HL-60 (cell line): ENCODE data around the gene WDR7.

ENCODE experiments used
- DNase-seq, 2 experiments: peaks; one replicate each; pipeline ENCODE4 v3.0.0-alpha.2; 2010 to 2020; ENCODE audit warnings: low read depth in 1 of 2, low spot score in 1 of 2
- H3K27ac ChIP-seq: fragments of 250-450 bp; sonication (Bioruptor Pico); replicated peaks from 2 replicates; pipeline ENCODE4 v1.5.1; 2020; ENCODE audit warnings: mild to moderate bottlenecking, moderate library complexity
- H3K27me3 ChIP-seq: fragments of 250-450 bp; sonication (Bioruptor Pico); 2 replicates; pipeline ENCODE4 v1.5.1; 2021; ENCODE audit warnings: mild to moderate bottlenecking, moderate library complexity; ENCODE audit not compliant: insufficient read depth, poor library complexity, severe bottlenecking
- H3K4me3 ChIP-seq: replicated peaks from 2 replicates; pipeline ENCODE4 v1.5.1; 2011; ENCODE audit warnings: mild to moderate bottlenecking, control low read depth, low read length; ENCODE audit not compliant: insufficient read depth
- GABPA ChIP-seq: IDR thresholded peaks from 2 replicates; pipeline ENCODE4 v1.6.1; 2012; ENCODE audit warnings: low read depth
- POLR2AphosphoS5 ChIP-seq: IDR thresholded peaks from 2 replicates; pipeline ENCODE4 v1.6.1; 2012; ENCODE audit warnings: low read depth
- SPI1 ChIP-seq: IDR thresholded peaks from 2 replicates; pipeline ENCODE4 v1.6.1; 2012; ENCODE audit warnings: low read depth, mild to moderate bottlenecking, borderline replicate concordance
- TF ChIP-seq, protein P1 (sequence below): IDR thresholded peaks from 2 replicates; pipeline ENCODE4 v1.6.1; 2012; ENCODE audit warnings: low read depth; ENCODE audit not compliant: insufficient replicate concordance
- TF ChIP-seq, protein P2 (sequence below): IDR thresholded peaks from one replicate; pipeline ENCODE4 v1.5.1; 2011; ENCODE audit warnings: low read length, control low read depth, inconsistent platforms; ENCODE audit not compliant: insufficient read depth

WDR7 gene

DNA sequence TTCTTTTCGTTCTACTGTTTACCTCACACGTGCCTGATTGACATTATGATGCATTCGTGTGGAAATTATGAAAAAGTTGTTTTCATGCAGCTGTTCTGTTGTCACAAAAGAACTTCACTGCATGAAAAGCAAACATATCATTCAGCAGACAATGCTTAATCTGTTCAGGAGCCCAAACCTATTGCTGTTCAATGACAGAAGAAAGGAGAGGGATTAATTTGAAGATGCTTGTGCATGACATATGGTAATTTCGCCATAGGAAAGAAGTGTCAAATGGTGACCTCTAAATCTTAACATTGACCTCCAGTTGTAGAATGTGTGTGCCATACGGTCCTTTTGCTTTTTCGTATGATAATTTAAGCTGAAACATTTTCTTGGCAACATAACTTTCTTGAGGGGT, 124.5 kb downstream of the WDR7 start:
- TF ChIP-seq, protein P1, sequence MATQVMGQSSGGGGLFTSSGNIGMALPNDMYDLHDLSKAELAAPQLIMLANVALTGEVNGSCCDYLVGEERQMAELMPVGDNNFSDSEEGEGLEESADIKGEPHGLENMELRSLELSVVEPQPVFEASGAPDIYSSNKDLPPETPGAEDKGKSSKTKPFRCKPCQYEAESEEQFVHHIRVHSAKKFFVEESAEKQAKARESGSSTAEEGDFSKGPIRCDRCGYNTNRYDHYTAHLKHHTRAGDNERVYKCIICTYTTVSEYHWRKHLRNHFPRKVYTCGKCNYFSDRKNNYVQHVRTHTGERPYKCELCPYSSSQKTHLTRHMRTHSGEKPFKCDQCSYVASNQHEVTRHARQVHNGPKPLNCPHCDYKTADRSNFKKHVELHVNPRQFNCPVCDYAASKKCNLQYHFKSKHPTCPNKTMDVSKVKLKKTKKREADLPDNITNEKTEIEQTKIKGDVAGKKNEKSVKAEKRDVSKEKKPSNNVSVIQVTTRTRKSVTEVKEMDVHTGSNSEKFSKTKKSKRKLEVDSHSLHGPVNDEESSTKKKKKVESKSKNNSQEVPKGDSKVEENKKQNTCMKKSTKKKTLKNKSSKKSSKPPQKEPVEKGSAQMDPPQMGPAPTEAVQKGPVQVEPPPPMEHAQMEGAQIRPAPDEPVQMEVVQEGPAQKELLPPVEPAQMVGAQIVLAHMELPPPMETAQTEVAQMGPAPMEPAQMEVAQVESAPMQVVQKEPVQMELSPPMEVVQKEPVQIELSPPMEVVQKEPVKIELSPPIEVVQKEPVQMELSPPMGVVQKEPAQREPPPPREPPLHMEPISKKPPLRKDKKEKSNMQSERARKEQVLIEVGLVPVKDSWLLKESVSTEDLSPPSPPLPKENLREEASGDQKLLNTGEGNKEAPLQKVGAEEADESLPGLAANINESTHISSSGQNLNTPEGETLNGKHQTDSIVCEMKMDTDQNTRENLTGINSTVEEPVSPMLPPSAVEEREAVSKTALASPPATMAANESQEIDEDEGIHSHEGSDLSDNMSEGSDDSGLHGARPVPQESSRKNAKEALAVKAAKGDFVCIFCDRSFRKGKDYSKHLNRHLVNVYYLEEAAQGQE, result no peak
- TF ChIP-seq GABPA (no peak), SPI1 (no peak), POLR2AphosphoS5 (no peak)
- TF ChIP-seq, protein P2, sequence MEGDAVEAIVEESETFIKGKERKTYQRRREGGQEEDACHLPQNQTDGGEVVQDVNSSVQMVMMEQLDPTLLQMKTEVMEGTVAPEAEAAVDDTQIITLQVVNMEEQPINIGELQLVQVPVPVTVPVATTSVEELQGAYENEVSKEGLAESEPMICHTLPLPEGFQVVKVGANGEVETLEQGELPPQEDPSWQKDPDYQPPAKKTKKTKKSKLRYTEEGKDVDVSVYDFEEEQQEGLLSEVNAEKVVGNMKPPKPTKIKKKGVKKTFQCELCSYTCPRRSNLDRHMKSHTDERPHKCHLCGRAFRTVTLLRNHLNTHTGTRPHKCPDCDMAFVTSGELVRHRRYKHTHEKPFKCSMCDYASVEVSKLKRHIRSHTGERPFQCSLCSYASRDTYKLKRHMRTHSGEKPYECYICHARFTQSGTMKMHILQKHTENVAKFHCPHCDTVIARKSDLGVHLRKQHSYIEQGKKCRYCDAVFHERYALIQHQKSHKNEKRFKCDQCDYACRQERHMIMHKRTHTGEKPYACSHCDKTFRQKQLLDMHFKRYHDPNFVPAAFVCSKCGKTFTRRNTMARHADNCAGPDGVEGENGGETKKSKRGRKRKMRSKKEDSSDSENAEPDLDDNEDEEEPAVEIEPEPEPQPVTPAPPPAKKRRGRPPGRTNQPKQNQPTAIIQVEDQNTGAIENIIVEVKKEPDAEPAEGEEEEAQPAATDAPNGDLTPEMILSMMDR, result no peak
- no peak overlapping the region for H3K27ac ChIP-seq
- H3K4me3 ChIP-seq, result no peak overlapping the region
- H3K27me3 ChIP-seq, result no peaks in the 10 kb centered on the region
- no peak for DNase-seq

DNA sequence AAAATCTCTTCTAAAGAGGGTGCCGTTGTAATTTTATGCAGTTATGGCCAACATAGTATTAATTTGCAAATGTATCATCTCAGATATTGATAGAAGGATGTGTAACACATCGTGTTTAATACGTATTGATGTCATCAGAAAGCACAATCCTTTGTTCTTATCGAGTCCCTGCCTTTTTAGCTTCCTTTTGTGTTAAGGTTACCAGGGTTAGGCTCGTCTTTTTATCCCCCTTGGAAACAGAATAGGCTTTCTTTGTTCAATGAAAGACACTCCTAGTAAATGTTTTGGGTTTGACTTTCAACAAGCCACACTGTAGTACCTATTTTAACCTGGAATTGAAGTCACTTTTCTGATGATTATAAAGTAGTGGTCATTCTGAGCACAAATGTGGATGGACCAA, 136.2 kb downstream of the WDR7 start:
- Histone ChIP-seq H3K27me3 (no peaks in the 10 kb centered on the region), H3K27ac (no peak overlapping the region), H3K4me3 (no peak overlapping the region)
- DNase-seq, result no peak
- TF ChIP-seq, protein P2, result no peak
- no peak for TF ChIP-seq GABPA
- no peak for TF ChIP-seq SPI1
- TF ChIP-seq, protein P1, result no peak
- no peak for TF ChIP-seq POLR2AphosphoS5

DNA sequence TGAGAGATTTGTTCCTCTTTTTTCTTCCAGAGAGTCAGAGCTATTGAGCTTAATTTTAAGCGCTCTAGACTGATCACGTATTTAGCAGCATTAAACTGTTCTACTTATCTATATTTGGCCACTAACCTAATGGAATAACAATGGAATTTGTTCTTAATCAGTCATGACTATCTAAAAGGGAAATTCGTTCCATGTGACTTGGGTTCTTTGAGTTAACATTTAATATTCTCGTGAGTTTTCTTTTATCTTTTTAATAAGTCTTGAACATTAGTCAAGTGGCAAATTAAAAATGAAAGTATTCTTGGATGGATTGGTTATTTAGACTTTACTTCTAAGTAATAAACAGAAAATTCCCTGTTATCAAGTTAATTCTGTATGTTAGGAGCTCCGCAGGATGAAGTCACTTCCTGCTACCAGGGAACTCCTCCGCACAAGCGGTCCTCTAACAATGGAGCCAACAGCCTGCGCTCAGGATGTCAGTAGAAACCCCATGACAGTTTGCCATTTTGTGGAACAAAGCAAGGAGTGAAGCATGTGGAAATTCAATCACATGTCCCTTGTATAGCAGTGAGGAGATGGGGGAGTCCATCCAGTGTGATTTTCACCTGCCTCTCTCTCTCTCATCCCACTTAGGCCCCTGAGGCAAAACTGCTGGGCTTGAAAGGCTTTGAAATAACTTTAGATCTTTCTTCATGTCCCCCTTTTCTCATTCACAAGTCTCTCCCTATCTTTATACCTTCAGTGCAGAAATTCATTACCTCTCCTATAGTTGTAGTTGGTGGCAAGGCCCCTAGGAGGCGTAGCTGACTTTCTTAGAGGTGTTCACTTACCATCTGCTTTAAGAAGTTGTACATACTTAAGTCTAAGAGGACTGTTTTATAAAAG, 138.1 kb downstream of the WDR7 start:
- H3K27ac ChIP-seq, result no peak overlapping the region
- TF ChIP-seq, protein P2, result peak; percentile 33
- TF ChIP-seq GABPA, result no peak
- peak in 1 of 2 experiments; percentile 39 for DNase-seq
- H3K27me3 ChIP-seq, result no peaks in the 10 kb centered on the region
- no peak overlapping the region for H3K4me3 ChIP-seq

DNA sequence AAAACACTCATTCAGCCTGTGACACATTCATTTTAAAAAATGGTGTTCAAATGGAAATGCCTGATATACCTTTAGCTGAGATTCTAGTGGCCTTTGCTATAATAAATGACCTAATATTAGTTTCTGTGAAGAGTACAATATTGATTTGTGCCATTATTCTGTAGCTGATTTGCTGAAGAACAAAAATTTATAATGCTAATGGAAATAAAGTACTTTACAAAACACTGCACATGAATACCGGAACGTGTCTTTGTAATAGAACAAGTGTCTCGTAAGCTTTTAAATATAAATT, 138.7 kb downstream of the WDR7 start:
- Histone ChIP-seq H3K27ac (no peak overlapping the region), H3K4me3 (no peak overlapping the region), H3K27me3 (no peaks in the 10 kb centered on the region)
- TF ChIP-seq GABPA, result no peak
- DNase-seq, result no peak
